Forelimb muscle (tissue), 1 donor: ENCODE measurements around the gene KCNS3. TPM values are rescaled to one million over a fixed set of nuclear protein-coding genes. Genes with fewer than 3 reads are reported as not detected.
"Not testable (repeated sequence)": the region's sequence is repeated elsewhere in the genome, so short reads cannot be mapped to it uniquely, and the experiment has no call there.

Experiments used
- DNase-seq: peaks from one replicate; pipeline ENCODE4 v3.0.0-alpha.2; 2013; ENCODE audit warnings: low read depth
- polyA plus RNA-seq: library from polyadenylated mRNA; unstranded; fragments of 120-200 nt; gene quantifications from one replicate; pipeline ENCODE4 v1.2.1, GENCODE V29; 2013; ENCODE audit not compliant: insufficient read length

The KCNS3 gene
- polyA plus RNA-seq, 1 donor = 6.0 TPM

- no peak for DNase-seq
Observed at GRCh38 chr2:17943444-17943843, 65.0 kb downstream of the KCNS3 start.

- DNase-seq = no peak
Observed at GRCh38 chr2:17947113-17947512, 68.6 kb downstream of the KCNS3 start.

- no peak for DNase-seq
Observed at GRCh38 chr2:17950006-17950405, 71.5 kb downstream of the KCNS3 start.

GRCh38 chr2:17951563-17951962, 73.1 kb downstream of the KCNS3 start:
- no peak for DNase-seq

GRCh38 chr2:17958466-17959092, 80.1 kb downstream of the KCNS3 start:
- no peak for DNase-seq

GRCh38 chr2:17959356-17959755, 80.9 kb downstream of the KCNS3 start:
- no peak for DNase-seq

- DNase-seq = no peak
Observed at GRCh38 chr2:17959833-17960232, 81.4 kb downstream of the KCNS3 start.

GRCh38 chr2:17960925-17961324, 82.5 kb downstream of the KCNS3 start:
- DNase-seq = no peak

GRCh38 chr2:17961789-17962188, 83.3 kb downstream of the KCNS3 start:
- DNase-seq = no peak

GRCh38 chr2:17962876-17963275, 84.4 kb downstream of the KCNS3 start:
- no peak for DNase-seq

- DNase-seq = not testable (repeated sequence)
Observed at GRCh38 chr2:17963571-17963970, 85.1 kb downstream of the KCNS3 start.

GRCh38 chr2:17965196-17965595, 86.7 kb downstream of the KCNS3 start:
- DNase-seq = no peak

- no peak for DNase-seq
Observed at GRCh38 chr2:17966798-17967197, 88.3 kb downstream of the KCNS3 start.

- no peak for DNase-seq
Observed at GRCh38 chr2:17969661-17970060, 91.2 kb downstream of the KCNS3 start.

GRCh38 chr2:17971531-17972125, 93.2 kb downstream of the KCNS3 start:
- no peak for DNase-seq

- DNase-seq = no peak
Observed at GRCh38 chr2:17972991-17973390, 94.5 kb downstream of the KCNS3 start.

- no peak for DNase-seq
Observed at GRCh38 chr2:17975401-17975800, 96.9 kb downstream of the KCNS3 start.

- no peak for DNase-seq
Observed at GRCh38 chr2:17976871-17977746, 98.6 kb downstream of the KCNS3 start.

- no peak for DNase-seq
Observed at GRCh38 chr2:17979707-17980106, 101.2 kb downstream of the KCNS3 start.

- no peak for DNase-seq
Observed at GRCh38 chr2:17981936-17982335, 103.5 kb downstream of the KCNS3 start.
